ENCODE data around the gene ARHGAP10. TPM values are rescaled to one million over a fixed set of nuclear protein-coding genes. Genes with fewer than 3 reads are reported as not detected.

ARHGAP10 gene
- total RNA-seq, 1 experiment from 2014 or later = 36.6 TPM

DNA sequence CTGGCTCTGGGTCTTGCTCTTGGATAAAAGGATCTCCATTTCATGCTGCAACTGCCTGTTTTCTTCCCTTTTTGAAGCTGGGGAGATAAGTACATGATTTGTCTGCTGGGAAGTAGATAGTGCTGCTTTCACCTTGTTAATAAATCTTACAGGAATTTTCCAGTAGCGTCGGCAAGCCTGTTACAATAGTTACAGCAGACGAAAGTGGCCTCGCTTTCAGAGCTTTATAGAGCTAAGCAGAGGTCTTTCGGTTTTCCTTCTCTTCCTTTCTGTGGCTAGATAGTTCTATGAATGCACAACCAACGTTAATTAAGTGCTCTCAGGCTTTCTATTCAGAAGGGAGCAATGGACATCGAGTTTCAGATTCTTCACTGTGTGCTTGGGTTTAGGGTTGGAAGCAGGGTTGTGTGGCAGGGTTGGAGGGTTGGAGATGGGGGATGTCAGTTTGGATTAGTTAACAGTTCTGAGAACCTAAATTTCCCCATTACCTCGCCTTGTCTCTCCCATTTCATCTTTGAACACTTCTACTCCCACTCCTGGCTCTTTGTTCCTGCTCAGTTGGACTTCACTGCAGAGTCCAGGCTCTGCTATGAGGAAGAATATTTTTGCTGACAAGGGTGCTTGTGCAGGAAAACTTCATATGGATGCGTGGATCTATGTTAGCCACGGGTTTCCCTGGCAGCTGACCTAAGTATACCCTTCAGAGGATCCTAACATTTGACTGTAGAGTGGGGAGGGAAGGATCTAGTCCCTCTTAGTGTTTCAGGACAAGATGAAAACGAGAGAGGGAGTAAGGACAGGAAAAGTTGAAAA lies 237.9 kb downstream of the ARHGAP10 start:
- no peak for DNase-seq
- TF ChIP-seq CTCF (IDR thresholded peaks at IDR 0.05; ENCODE audit: insufficient read depth in 1 of 2, low read depth in 1 of 2, low read length in 1 of 2, severe bottlenecking in 1 of 2, unreplicated experiment in 1 of 2) = no peak
- H3K4me3 Mint-ChIP-seq (ENCODE audit: unreplicated experiment) = no peak overlapping the region
- peaks cover 33% of the 10 kb centered on the region for H3K36me3 Mint-ChIP-seq (ENCODE audit: insufficient read depth, unreplicated experiment)
- Histone ChIP-seq H3K27me3 (replicated peaks; ENCODE audit: control insufficient read depth, insufficient read depth, low read length) (no peaks in the 10 kb centered on the region), H3K4me1 (no peaks in the 10 kb centered on the region; the same call in 1 of the 2 replicates), H3K4me3 (ENCODE audit: low read depth, low read length) (no peak overlapping the region), H3K36me3 (ENCODE audit: control insufficient read depth, insufficient read depth, low read length) (no peaks in the 10 kb centered on the region), H3K9me3 (no peaks in the 10 kb centered on the region)
- CTCF ChIA-PET = no interaction called here
- intact Hi-C loops (cut with micrococcal nuclease; ENCODE audit: unreplicated experiment) = no loop called here
- H3K27me3 Mint-ChIP-seq (ENCODE audit: insufficient read depth, unreplicated experiment) = no peaks in the 10 kb centered on the region
- peaks cover 19% of the 10 kb centered on the region for H3K4me1 Mint-ChIP-seq (ENCODE audit: low read depth, unreplicated experiment)
- BruUV-seq (replicated peaks) = no TSS peak
- H3K9me3 Mint-ChIP-seq (ENCODE audit: unreplicated experiment) = no peaks in the 10 kb centered on the region
- POLR2A ChIA-PET = no interaction called here
- H3K27ac Mint-ChIP-seq (ENCODE audit: unreplicated experiment) = peak overlapping the region; percentile 30

DNA sequence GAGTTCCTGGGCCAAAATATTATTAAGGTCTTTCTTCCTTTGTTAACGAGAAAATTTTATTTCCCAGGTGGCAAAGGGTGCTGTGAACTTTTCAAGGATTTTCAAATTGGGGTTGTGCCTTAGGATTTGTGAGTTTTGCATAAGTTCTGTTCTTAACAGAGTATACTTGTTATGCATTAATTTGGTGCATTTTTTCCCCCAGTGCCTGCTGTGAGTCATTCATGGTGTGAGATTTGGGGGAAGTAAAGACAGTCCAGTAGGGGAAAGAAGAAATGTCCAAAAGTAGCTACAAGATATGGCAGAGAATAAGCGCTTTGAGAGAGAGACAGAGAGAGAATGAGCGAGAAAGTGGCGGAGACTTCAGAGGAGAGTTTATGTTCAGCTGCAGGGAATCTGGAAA lies 239.2 kb downstream of the ARHGAP10 start:
- no TSS peak for BruUV-seq (replicated peaks)
- DNase-seq = no peak
- H3K27ac Mint-ChIP-seq (ENCODE audit: unreplicated experiment) = no peak overlapping the region
- Histone ChIP-seq H3K4me1 (no peaks in the 10 kb centered on the region; the same call in 1 of the 2 replicates), H3K36me3 (ENCODE audit: control insufficient read depth, insufficient read depth, low read length) (no peaks in the 10 kb centered on the region), H3K27me3 (replicated peaks; ENCODE audit: control insufficient read depth, insufficient read depth, low read length) (no peaks in the 10 kb centered on the region), H3K9me3 (no peaks in the 10 kb centered on the region), H3K4me3 (ENCODE audit: low read depth, low read length) (no peak overlapping the region)
- intact Hi-C loops (cut with micrococcal nuclease; ENCODE audit: unreplicated experiment) = no loop called here
- no peaks in the 10 kb centered on the region for H3K27me3 Mint-ChIP-seq (ENCODE audit: insufficient read depth, unreplicated experiment)
- H3K36me3 Mint-ChIP-seq (ENCODE audit: insufficient read depth, unreplicated experiment) = peaks cover 33% of the 10 kb centered on the region
- H3K9me3 Mint-ChIP-seq (ENCODE audit: unreplicated experiment) = no peaks in the 10 kb centered on the region
- H3K4me3 Mint-ChIP-seq (ENCODE audit: unreplicated experiment) = no peak overlapping the region
- H3K4me1 Mint-ChIP-seq (ENCODE audit: low read depth, unreplicated experiment) = peaks cover 10% of the 10 kb centered on the region
- ChIA-PET POLR2A (no interaction called here), CTCF (no interaction called here)
- TF ChIP-seq CTCF (IDR thresholded peaks at IDR 0.05; ENCODE audit: insufficient read depth in 1 of 2, low read depth in 1 of 2, low read length in 1 of 2, severe bottlenecking in 1 of 2, unreplicated experiment in 1 of 2) = no peak

- Histone ChIP-seq H3K4me1 (no peaks in the 10 kb centered on the region; the same call in 1 of the 2 replicates), H3K9me3 (no peaks in the 10 kb centered on the region), H3K27me3 (replicated peaks; ENCODE audit: control insufficient read depth, insufficient read depth, low read length) (no peaks in the 10 kb centered on the region), H3K4me3 (ENCODE audit: low read depth, low read length) (no peak overlapping the region), H3K36me3 (ENCODE audit: control insufficient read depth, insufficient read depth, low read length) (no peaks in the 10 kb centered on the region)
- Mint-ChIP-seq H3K27me3 (ENCODE audit: insufficient read depth, unreplicated experiment) (no peaks in the 10 kb centered on the region), H3K4me1 (ENCODE audit: low read depth, unreplicated experiment) (peaks cover 2% of the 10 kb centered on the region), H3K9me3 (ENCODE audit: unreplicated experiment) (peaks cover 6% of the 10 kb centered on the region), H3K36me3 (ENCODE audit: insufficient read depth, unreplicated experiment) (peaks cover 28% of the 10 kb centered on the region), H3K4me3 (ENCODE audit: unreplicated experiment) (no peak overlapping the region), H3K27ac (ENCODE audit: unreplicated experiment) (no peak overlapping the region)
- no peak for TF ChIP-seq CTCF (IDR thresholded peaks at IDR 0.05; ENCODE audit: insufficient read depth in 1 of 2, low read depth in 1 of 2, low read length in 1 of 2, severe bottlenecking in 1 of 2, unreplicated experiment in 1 of 2)
- intact Hi-C loops (cut with micrococcal nuclease; ENCODE audit: unreplicated experiment) = no loop called here
- POLR2A ChIA-PET = no interaction called here
- no peak for DNase-seq
- no TSS peak for BruUV-seq (replicated peaks)
- CTCF ChIA-PET = no interaction called here
These were observed 243.4 kb downstream of the ARHGAP10 start for GRCh38 chr4:147975325-147975724.
